CD4-positive, alpha-beta T cell treated with Interleukin-6 at 100 ng/mL for 8 hours (primary cell): Measurements from ENCODE around the gene WDR31.
A peak's percentile ranks its signal among the peaks of the same experiment; 100 is the strongest.
"Not testable (repeated sequence)": the region's sequence is repeated elsewhere in the genome, so short reads cannot be mapped to it uniquely, and the experiment has no call there.

Source experiments
- DNase-seq: peaks from one replicate; pipeline ENCODE4 v3.0.0-alpha.2; 2020; ENCODE audit warnings: mixed read lengths, low spot score

The WDR31 gene

GRCh38 chr9:113298311-113298710, 41.8 kb downstream of the WDR31 start:
- DNase-seq, result no peak

- no peak for DNase-seq
Measured at GRCh38 chr9:113296796-113297558, 43.1 kb downstream of the WDR31 start.

GRCh38 chr9:113296247-113296646, 43.8 kb downstream of the WDR31 start:
- DNase-seq, result not testable (repeated sequence)

GRCh38 chr9:113293285-113293878, 46.7 kb downstream of the WDR31 start:
- DNase-seq, result no peak

- no peak for DNase-seq
Measured at GRCh38 chr9:113290052-113290607, 49.9 kb downstream of the WDR31 start.

- DNase-seq, result no peak
Measured at GRCh38 chr9:113289091-113289490, 51.0 kb downstream of the WDR31 start.

DNA sequence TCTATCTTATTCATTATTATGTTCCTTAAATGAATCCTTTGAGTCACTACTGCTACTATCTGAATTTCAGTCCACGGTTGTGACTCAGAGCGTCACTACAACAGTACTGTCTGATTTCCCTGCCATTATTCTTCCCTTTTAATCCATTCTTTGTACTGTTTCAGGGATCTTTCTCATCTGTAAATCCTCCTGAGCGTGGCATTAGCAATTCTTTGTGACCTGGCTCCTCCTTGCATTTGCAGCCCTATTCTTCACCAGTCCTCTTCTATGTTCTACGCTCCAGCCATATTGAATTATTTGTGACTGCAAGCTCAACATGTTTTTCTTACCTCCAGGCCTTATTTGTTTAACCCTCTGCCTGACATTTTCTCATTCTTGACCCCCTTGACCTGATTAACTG, 58.7 kb downstream of the WDR31 start:
- no peak for DNase-seq

- no peak for DNase-seq
Measured at GRCh38 chr9:113278840-113279239, 61.2 kb downstream of the WDR31 start.

DNA sequence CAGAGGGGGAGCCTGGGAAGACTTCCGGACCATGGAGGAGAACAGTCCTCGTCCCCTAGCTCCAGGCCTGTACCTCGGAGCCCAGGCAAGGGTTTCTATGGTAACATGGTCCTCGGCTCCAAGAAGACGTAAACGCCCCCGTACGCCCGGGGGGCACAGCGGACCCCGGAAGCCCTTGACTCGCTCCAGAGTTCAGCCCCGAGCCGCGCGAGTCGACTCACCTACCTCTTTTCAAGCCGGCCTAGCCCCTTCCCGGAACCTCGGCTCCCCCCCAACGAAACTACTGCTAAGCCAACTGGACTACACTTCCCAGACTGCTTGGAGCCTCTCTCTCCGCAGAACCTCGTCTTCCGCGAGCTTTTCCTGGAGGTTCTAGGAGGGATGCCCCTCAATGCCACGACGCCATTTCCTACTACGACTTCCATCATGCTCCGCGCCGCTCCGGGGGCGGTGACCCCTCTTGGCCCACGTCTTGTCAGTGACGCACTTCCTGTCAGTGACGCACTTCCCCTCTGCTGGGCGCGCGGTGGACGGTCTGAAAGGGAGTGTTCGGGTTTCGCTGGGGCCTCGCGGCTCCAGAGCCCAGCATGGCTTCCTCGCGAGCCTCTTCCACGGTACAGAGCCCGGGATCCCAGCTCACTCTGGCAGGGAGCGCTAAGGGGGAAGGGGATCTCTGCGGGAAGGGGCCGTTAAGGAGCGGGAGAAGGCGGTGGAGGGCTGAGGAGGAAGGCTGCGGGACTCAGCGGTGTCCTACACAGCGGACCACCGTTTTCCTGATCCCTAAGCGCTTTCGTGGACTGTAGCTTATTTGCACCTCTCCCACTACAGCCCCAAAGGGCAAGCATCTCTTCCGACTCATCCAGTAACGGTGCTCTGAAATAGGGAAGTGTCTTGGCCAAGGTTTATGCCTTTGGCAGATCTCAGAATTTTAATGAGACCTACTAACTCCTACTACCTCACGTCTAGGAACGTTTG, 64.6 kb downstream of the WDR31 start, which contains the start of the genes CDC26 and PRPF4:
CDC26 (minus strand) TSS at position 416 of the 975 bp plus-strand sequence. CDS start 3,065 bp downstream, outside the sequence.
PRPF4 (plus strand) TSS at position 502 of the 975 bp plus-strand sequence; CDS start at position 588, 86 bp downstream.
- DNase-seq, result peak; percentile 92

- DNase-seq, result peak; percentile 54
Measured at GRCh38 chr9:113274474-113275156, 65.5 kb downstream of the WDR31 start.

GRCh38 chr9:113269871-113270270, 70.2 kb downstream of the WDR31 start:
- DNase-seq, result no peak

- DNase-seq, result no peak
Measured at GRCh38 chr9:113269355-113269754, 70.7 kb downstream of the WDR31 start.

DNA sequence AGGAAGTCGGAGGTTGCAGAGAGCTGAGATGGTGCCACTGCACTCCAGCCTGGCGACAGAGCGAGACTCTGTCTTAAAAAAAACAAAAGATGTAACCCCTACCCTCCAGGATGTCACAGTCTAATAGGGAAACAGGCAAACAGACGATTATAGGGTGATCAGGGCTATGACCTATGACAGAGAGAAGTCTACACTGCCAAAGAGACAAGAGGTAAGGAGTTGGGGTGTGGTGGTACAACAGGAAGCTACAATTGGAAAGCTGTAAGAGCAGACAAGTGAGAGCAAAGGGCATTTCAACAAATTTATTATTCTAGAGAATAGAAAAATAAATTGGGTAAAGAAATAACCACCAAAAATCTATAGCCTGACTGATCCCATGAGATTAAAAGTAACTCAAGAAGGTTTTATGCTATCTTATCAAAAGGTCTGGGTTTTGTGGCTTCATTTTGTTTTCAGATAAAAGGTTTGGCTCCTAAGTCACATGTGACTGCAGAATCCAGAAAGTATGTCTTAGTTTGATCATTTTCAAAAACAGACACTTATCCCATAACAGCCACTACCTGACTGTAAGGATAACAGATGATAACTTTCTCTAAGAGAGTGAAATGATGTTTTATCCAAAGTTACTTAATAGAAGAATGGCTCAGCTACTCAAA, 72.0 kb downstream of the WDR31 start:
- DNase-seq, result no peak

DNA sequence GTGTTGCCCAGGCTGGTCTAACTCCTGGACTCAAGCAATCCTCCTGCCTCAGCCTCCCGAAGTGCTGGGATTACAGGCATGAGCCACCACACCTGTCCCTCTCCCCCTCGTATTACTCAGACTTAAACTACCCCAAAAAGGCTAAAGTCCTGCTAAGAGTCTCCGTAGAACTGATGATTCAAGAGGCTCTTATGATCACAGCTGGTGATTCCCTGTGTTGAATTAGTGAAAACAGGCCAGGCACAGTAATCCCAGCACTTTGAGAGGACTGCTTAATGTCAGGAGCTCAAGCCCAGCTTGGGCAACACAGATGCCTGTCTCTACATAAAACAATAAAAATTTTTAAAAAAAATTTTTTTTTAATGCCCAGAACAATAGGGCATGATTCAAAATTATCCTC, 73.9 kb downstream of the WDR31 start:
- DNase-seq, result no peak
